ENCODE data around the gene MX1.

DNA sequence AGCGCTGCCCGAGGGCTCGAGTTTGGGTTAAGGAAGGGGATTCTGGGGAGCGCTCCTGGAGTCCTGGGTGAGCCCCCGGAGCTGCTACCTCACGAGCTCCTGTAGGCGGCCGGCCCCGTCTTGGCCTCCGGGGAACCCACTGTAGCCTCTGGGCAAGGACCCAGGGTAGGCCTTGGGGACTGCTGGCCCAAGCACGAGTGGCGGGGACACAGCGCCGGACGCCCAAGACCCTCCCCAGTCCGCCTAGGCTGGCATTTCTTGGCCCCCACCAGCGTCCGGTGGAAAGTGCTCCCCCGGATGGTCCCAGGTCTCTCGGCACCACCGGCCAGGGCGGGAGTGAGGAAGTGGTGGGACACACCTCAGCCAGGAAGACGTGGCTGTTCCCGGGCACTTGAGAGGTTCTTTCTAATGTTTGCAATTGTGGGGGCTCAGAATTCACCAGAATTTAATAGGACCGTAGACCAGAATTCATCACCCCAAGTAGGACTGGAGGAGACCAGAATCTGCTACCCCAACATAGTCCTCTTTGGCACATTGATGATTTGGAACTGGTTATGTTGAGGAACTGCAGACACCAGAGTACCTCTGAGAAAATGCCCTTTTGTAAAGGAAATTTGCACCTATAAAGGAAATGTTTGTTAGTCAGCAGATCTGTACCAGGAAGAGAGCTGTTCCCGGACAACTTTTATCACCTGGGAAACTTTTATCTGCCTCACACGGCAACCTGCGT lies 82.5 kb downstream of the MX1 start:
- TF ChIP-seq, protein P1, sequence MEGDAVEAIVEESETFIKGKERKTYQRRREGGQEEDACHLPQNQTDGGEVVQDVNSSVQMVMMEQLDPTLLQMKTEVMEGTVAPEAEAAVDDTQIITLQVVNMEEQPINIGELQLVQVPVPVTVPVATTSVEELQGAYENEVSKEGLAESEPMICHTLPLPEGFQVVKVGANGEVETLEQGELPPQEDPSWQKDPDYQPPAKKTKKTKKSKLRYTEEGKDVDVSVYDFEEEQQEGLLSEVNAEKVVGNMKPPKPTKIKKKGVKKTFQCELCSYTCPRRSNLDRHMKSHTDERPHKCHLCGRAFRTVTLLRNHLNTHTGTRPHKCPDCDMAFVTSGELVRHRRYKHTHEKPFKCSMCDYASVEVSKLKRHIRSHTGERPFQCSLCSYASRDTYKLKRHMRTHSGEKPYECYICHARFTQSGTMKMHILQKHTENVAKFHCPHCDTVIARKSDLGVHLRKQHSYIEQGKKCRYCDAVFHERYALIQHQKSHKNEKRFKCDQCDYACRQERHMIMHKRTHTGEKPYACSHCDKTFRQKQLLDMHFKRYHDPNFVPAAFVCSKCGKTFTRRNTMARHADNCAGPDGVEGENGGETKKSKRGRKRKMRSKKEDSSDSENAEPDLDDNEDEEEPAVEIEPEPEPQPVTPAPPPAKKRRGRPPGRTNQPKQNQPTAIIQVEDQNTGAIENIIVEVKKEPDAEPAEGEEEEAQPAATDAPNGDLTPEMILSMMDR (IDR thresholded peaks at IDR 0.05) = peak in 1 of 5 experiments; percentile 41
- TF ChIP-seq POLR2AphosphoS5 (IDR thresholded peaks at IDR 0.05) = peak in 2 of 3 donors; percentile 73 to 75
